Endothelial cell of umbilical vein (primary cell): ENCODE results near the gene PDHA1.
A peak's percentile ranks its signal among the peaks of the same experiment; 100 is the strongest.

Experiments
- EZH2 ChIP-seq: IDR thresholded peaks from 2 replicates; pipeline ENCODE4 v1.6.1; 2012; ENCODE audit warnings: borderline replicate concordance, low read depth, mild to moderate bottlenecking, moderate library complexity, low read length, inconsistent platforms; ENCODE audit not compliant: severe bottlenecking
- FOS ChIP-seq: IDR thresholded peaks from 2 replicates; pipeline ENCODE4 v1.6.1; 2011; ENCODE audit warnings: mild to moderate bottlenecking, low read length, moderate library complexity, borderline replicate concordance; ENCODE audit not compliant: insufficient read depth
- MYC ChIP-seq: IDR thresholded peaks from one replicate; pipeline ENCODE4 v1.6.1; 2011; ENCODE audit warnings: mild to moderate bottlenecking, low read depth, low read length
- POLR2A ChIP-seq: IDR thresholded peaks from 2 replicates; pipeline ENCODE4 v1.6.1; 2012; ENCODE audit warnings: low read depth, mild to moderate bottlenecking, control low read depth, low read length
- POLR2AphosphoS5 ChIP-seq: IDR thresholded peaks from 2 replicates; pipeline ENCODE4 v1.6.1; 2012; ENCODE audit warnings: low read depth, mild to moderate bottlenecking, control low read depth, low read length, moderate library complexity; ENCODE audit not compliant: insufficient read depth
- TF ChIP-seq, protein P1 (sequence below), 2 donors: IDR thresholded peaks; 1 replicate in 1 of 2; 2 replicates in 1 of 2; pipeline ENCODE4 v1.5.1; 2011; ENCODE audit warnings: low read length in 2 of 2, mild to moderate bottlenecking in 2 of 2, moderate library complexity in 2 of 2, control low read depth in 1 of 2, inconsistent platforms in 1 of 2, low read depth in 1 of 2; ENCODE audit not compliant: insufficient read depth in 1 of 2; ENCODE audit errors: extremely low read depth in 1 of 2

DNA sequence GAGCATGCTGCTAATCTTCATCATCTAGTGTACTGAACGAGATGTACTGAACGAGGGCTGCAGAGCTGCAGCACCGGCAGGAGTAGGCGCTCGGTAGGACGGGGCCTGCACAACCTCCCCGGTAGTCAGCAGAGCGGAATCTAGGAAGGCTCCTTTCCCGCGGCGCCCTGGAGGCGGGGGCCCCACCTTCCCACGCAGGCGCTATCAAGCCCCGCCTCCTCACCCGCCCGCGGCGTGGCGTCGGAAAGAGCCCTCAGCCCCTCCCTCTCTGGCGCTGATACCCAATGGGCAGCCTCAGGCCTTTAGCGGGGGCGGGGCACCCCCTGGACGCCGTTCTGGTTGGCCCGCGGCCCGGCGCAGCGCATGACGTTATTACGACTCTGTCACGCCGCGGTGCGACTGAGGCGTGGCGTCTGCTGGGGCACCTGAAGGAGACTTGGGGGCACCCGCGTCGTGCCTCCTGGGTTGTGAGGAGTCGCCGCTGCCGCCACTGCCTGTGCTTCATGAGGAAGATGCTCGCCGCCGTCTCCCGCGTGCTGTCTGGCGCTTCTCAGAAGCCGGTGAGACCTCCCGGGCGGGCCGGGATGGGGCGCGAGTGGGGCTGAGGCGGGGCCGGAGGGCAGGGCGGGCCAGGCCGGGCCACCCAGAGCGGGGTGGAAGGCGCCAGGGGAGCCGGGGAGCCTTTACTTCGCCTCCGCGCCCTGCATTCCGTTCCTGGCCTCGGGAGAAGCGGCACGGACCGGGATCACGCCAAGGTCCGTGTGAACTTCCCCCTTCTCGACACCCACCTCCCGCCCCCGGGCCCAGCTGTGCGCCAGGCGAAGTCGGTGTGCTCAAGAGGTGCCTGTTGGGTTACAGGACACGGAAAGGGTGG, at the start of gene PDHA1:
- TF ChIP-seq, protein P1, sequence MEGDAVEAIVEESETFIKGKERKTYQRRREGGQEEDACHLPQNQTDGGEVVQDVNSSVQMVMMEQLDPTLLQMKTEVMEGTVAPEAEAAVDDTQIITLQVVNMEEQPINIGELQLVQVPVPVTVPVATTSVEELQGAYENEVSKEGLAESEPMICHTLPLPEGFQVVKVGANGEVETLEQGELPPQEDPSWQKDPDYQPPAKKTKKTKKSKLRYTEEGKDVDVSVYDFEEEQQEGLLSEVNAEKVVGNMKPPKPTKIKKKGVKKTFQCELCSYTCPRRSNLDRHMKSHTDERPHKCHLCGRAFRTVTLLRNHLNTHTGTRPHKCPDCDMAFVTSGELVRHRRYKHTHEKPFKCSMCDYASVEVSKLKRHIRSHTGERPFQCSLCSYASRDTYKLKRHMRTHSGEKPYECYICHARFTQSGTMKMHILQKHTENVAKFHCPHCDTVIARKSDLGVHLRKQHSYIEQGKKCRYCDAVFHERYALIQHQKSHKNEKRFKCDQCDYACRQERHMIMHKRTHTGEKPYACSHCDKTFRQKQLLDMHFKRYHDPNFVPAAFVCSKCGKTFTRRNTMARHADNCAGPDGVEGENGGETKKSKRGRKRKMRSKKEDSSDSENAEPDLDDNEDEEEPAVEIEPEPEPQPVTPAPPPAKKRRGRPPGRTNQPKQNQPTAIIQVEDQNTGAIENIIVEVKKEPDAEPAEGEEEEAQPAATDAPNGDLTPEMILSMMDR (IDR thresholded peaks at IDR 0.05; ENCODE audit: extremely low read depth in 1 of 2, insufficient read depth in 1 of 2, low read depth in 1 of 2, low read length in 2 of 2): no peak
- TF ChIP-seq EZH2 (no peak), FOS (no peak), POLR2A (peak; percentile 73), POLR2AphosphoS5 (no peak), MYC (no peak)
